ENCODE data around the gene SSBP2. TPM values are rescaled to one million over a fixed set of nuclear protein-coding genes. Genes with fewer than 3 reads are reported as not detected.

SSBP2 gene
- total RNA-seq, 1 donor from 2014 or later = 146 TPM

DNA sequence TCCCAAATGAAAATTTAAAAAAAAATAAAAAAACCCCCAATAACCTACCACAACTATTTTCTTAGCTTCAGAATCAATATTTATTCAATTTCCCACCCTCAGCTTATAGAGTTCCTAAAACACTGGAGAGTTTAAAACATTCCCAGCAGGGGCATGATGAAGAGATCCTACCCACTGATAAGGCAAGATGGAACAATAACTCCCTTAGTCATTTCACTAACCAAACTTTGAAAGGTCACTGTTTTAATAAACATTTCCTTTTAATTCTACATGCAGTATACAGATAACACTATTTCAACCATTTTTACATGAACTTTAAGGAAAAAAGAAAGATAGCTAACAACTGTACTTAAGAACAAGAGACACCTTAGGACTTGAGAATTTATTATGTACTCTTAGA, 322.0 kb downstream of the SSBP2 start:
- Mint-ChIP-seq H3K36me3 (ENCODE audit: unreplicated experiment) (no peaks in the 10 kb centered on the region), H3K4me3 (ENCODE audit: unreplicated experiment) (no peak overlapping the region), H3K9me3 (ENCODE audit: unreplicated experiment) (no peaks in the 10 kb centered on the region), H3K4me1 (ENCODE audit: low read depth, unreplicated experiment) (peaks cover 45% of the 10 kb centered on the region), H3K27me3 (ENCODE audit: unreplicated experiment) (peaks cover under 1% of the 10 kb centered on the region), H3K27ac (ENCODE audit: unreplicated experiment) (no peak overlapping the region)
- no peak for TF ChIP-seq CTCF (IDR thresholded peaks at IDR 0.05; ENCODE audit: partially characterized antibody, unreplicated experiment)
- no peak for DNase-seq

GRCh38 chr5:81428446-81428845, 322.5 kb downstream of the SSBP2 start:
- no peaks in the 10 kb centered on the region for H3K9me3 Mint-ChIP-seq (ENCODE audit: unreplicated experiment)
- TF ChIP-seq CTCF (IDR thresholded peaks at IDR 0.05; ENCODE audit: partially characterized antibody, unreplicated experiment) = no peak
- no peaks in the 10 kb centered on the region for H3K36me3 Mint-ChIP-seq (ENCODE audit: unreplicated experiment)
- no peak for DNase-seq
- peaks cover 1% of the 10 kb centered on the region for H3K27me3 Mint-ChIP-seq (ENCODE audit: unreplicated experiment)
- H3K4me3 Mint-ChIP-seq (ENCODE audit: unreplicated experiment) = no peak overlapping the region
- H3K4me1 Mint-ChIP-seq (ENCODE audit: low read depth, unreplicated experiment) = peaks cover 46% of the 10 kb centered on the region
- no peak overlapping the region for H3K27ac Mint-ChIP-seq (ENCODE audit: unreplicated experiment)

DNA sequence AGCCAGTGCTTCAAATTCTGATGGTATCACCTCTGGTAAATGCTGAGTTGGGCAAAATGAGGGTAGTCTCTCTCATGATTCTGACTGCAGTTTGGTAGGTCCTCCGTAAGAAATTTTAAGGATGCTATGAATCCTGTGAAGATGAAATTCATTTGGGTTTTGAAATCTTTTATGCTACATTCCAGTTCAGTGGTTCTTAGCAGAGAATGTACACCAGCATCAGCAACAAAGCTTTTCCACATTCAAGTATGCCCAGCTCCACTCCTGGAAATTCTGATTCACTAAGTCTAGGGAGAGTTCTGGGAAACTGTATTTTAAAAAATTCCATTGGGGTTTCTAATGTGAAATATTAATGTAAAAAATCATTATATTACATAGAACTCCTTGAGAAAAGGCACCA, 323.3 kb downstream of the SSBP2 start:
- H3K36me3 Mint-ChIP-seq (ENCODE audit: unreplicated experiment) = no peaks in the 10 kb centered on the region
- no peaks in the 10 kb centered on the region for H3K9me3 Mint-ChIP-seq (ENCODE audit: unreplicated experiment)
- no peak overlapping the region for H3K4me3 Mint-ChIP-seq (ENCODE audit: unreplicated experiment)
- no peak for DNase-seq
- H3K4me1 Mint-ChIP-seq (ENCODE audit: low read depth, unreplicated experiment) = peaks cover 52% of the 10 kb centered on the region
- H3K27me3 Mint-ChIP-seq (ENCODE audit: unreplicated experiment) = peaks cover 1% of the 10 kb centered on the region
- H3K27ac Mint-ChIP-seq (ENCODE audit: unreplicated experiment) = peak overlapping the region; percentile 48
- TF ChIP-seq CTCF (IDR thresholded peaks at IDR 0.05; ENCODE audit: partially characterized antibody, unreplicated experiment) = no peak

- no peak overlapping the region for H3K4me3 Mint-ChIP-seq (ENCODE audit: unreplicated experiment)
- TF ChIP-seq CTCF (IDR thresholded peaks at IDR 0.05; ENCODE audit: partially characterized antibody, unreplicated experiment) = no peak
- peaks cover 6% of the 10 kb centered on the region for H3K9me3 Mint-ChIP-seq (ENCODE audit: unreplicated experiment)
- H3K36me3 Mint-ChIP-seq (ENCODE audit: unreplicated experiment) = no peaks in the 10 kb centered on the region
- H3K27me3 Mint-ChIP-seq (ENCODE audit: unreplicated experiment) = peaks cover 6% of the 10 kb centered on the region
- peak overlapping the region; percentile 28 for H3K27ac Mint-ChIP-seq (ENCODE audit: unreplicated experiment)
- peaks cover 57% of the 10 kb centered on the region for H3K4me1 Mint-ChIP-seq (ENCODE audit: low read depth, unreplicated experiment)
- no peak for DNase-seq
Observed at GRCh38 chr5:81426359-81427030, 324.4 kb downstream of the SSBP2 start.

GRCh38 chr5:81425569-81425968, 325.3 kb downstream of the SSBP2 start:
- peaks cover 62% of the 10 kb centered on the region for H3K4me1 Mint-ChIP-seq (ENCODE audit: low read depth, unreplicated experiment)
- H3K9me3 Mint-ChIP-seq (ENCODE audit: unreplicated experiment) = peaks cover 6% of the 10 kb centered on the region
- no peaks in the 10 kb centered on the region for H3K36me3 Mint-ChIP-seq (ENCODE audit: unreplicated experiment)
- DNase-seq = no peak
- H3K27me3 Mint-ChIP-seq (ENCODE audit: unreplicated experiment) = peaks cover 10% of the 10 kb centered on the region
- no peak overlapping the region for H3K4me3 Mint-ChIP-seq (ENCODE audit: unreplicated experiment)
- TF ChIP-seq CTCF (IDR thresholded peaks at IDR 0.05; ENCODE audit: partially characterized antibody, unreplicated experiment) = peak; percentile 90
- H3K27ac Mint-ChIP-seq (ENCODE audit: unreplicated experiment) = peak overlapping the region; percentile 56
